AG04449 (cell line): ENCODE data around the gene DOCK3.

Experiments used
- CTCF ChIA-PET: fragments of 350-600 bp; formaldehyde crosslinking; extraction: SDS; loops from one replicate; lab custom pipeline; 2021; ENCODE audit warnings: antibody characterized with exemption; lab: Yijun Ruan, JAX
- POLR2A ChIA-PET: fragments of 400-600, 350-600 bp; formaldehyde crosslinking; extraction: SDS; loops from one replicate; lab custom pipeline; 2020; ENCODE audit warnings: antibody characterized with exemption, inconsistent platforms; lab: Yijun Ruan, JAX
- DNase-seq: peaks from one replicate; pipeline ENCODE4 v3.0.0-alpha.2; 2010; ENCODE audit warnings: low read depth, low spot score
- H3K4me3 ChIP-seq: 2 replicates; pipeline ENCODE4 v1.5.1; 2011; ENCODE audit warnings: low read depth, mild to moderate bottlenecking, control low read depth, low read length
- TF ChIP-seq, protein P1 (sequence below): IDR thresholded peaks from one replicate; pipeline ENCODE4 v1.5.1; 2011; ENCODE audit warnings: mild to moderate bottlenecking, moderate library complexity, low read length, control low read depth, inconsistent platforms; ENCODE audit not compliant: insufficient read depth; ENCODE audit errors: missing control alignments

DOCK3 gene, protein sequence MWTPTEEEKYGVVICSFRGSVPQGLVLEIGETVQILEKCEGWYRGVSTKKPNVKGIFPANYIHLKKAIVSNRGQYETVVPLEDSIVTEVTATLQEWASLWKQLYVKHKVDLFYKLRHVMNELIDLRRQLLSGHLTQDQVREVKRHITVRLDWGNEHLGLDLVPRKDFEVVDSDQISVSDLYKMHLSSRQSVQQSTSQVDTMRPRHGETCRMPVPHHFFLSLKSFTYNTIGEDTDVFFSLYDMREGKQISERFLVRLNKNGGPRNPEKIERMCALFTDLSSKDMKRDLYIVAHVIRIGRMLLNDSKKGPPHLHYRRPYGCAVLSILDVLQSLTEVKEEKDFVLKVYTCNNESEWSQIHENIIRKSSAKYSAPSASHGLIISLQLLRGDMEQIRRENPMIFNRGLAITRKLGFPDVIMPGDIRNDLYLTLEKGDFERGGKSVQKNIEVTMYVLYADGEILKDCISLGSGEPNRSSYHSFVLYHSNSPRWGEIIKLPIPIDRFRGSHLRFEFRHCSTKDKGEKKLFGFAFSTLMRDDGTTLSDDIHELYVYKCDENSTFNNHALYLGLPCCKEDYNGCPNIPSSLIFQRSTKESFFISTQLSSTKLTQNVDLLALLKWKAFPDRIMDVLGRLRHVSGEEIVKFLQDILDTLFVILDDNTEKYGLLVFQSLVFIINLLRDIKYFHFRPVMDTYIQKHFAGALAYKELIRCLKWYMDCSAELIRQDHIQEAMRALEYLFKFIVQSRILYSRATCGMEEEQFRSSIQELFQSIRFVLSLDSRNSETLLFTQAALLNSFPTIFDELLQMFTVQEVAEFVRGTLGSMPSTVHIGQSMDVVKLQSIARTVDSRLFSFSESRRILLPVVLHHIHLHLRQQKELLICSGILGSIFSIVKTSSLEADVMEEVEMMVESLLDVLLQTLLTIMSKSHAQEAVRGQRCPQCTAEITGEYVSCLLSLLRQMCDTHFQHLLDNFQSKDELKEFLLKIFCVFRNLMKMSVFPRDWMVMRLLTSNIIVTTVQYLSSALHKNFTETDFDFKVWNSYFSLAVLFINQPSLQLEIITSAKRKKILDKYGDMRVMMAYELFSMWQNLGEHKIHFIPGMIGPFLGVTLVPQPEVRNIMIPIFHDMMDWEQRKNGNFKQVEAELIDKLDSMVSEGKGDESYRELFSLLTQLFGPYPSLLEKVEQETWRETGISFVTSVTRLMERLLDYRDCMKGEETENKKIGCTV (N-terminal part only)

DNA sequence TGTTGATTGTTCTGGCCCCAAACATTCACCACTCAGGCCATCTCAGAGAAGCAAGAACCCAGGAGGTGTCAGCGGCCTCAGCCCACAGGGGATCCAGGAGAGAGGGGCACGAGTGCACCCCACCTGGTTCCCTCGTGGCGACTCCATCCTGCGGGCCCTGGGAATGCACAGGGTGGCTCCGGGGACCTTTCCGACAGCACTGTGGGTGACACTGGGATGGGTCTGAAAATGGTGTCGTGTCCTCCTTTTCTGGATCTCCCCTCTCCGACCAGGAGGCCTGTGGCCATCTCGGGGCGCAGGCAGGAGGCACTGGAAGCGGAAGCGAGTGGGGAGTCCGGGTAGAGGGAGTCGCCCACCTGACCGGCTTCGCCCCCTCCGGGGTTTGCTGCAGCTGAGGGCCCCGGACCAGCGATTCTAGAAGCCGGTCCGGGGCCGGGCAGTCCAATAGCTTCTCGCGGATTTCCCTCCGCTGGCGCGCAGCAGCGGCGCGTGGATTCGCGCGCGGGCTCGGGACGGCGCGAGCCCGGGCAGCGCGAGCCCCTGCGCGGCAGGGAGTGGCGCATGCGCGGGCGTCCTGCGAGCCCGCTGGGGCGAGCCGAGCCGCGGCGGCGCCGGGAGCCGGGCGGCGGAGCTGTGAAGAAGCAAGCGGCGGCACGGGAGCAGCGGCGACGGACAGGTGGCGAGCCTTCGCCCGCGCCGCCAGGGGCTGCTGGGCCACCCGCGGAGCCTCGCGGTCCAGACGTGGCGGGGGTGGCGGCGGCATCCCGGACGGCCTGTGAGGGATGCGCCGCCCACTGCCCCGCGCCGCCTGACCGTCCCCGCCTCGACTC is at the start of gene DOCK3:
Gene DOCK3, plus strand, starts transcription at position 579 of the 830 bp plus-strand sequence. CDS start 337 bp downstream, outside the sequence.
- TF ChIP-seq, protein P1, sequence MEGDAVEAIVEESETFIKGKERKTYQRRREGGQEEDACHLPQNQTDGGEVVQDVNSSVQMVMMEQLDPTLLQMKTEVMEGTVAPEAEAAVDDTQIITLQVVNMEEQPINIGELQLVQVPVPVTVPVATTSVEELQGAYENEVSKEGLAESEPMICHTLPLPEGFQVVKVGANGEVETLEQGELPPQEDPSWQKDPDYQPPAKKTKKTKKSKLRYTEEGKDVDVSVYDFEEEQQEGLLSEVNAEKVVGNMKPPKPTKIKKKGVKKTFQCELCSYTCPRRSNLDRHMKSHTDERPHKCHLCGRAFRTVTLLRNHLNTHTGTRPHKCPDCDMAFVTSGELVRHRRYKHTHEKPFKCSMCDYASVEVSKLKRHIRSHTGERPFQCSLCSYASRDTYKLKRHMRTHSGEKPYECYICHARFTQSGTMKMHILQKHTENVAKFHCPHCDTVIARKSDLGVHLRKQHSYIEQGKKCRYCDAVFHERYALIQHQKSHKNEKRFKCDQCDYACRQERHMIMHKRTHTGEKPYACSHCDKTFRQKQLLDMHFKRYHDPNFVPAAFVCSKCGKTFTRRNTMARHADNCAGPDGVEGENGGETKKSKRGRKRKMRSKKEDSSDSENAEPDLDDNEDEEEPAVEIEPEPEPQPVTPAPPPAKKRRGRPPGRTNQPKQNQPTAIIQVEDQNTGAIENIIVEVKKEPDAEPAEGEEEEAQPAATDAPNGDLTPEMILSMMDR = no peak
- no peak for DNase-seq
- ChIA-PET POLR2A (no interaction called here), CTCF (no interaction called here)
- H3K4me3 ChIP-seq = peak within 1 kb of the TSS; percentile 43

DNA sequence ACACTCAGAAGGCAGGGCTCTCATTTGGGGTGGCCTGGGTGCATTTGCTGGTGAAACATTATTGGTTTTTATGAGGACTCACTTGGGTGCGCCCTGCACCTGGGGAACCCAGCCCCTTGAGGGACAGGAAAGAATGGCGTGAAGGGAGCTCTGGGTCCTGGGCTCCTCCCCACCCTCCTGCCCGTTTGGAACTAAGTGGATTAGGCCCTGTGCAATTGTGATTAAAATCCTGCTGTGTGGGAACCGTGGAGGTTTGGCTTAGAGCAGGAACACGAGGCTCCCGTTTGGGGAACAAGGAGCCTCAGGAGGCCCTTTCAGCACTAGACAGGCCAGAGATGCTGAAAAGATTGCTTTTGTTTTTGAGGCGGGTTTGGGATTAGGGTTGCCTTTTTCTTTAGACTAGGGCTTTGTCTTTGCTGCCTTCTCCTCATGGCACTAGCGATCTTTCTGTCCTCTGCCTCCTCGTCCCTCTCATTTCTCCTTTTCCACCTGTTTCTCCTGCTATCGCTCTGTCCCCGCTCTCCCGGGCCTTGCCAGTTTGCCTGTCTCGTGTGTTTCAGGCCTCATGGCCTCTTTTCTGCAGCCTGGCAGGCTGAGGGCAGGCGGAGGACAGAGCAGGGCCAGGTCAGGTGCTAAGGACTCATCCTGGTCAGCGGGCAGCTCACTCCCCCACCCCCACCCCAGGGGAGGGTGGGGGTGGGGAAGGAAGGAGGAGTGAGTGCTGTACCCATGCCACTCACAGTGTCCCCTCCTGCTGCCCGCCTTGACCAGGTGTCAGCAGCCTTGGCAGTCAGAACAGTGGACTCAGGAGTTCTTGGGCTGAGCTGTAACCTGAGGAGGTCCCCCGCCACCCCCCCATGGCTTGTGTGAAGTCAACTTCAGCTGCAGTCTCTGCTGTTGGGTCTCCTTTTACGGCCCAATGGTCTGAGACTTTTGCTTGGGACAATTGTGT is 49.2 kb upstream of the DOCK3 start:
- ChIA-PET POLR2A (no interaction called here), CTCF (interaction anchor here (2.9 to 8.5 kb wide), 2 partner anchors 10 to 11 kb away, joined by 8 to 108 read pairs; partner anchors contain the start of genes CISH and MAPKAPK3)
- DNase-seq = no peak
- TF ChIP-seq, protein P1 = no peak
- no peak overlapping the region for H3K4me3 ChIP-seq

DNA sequence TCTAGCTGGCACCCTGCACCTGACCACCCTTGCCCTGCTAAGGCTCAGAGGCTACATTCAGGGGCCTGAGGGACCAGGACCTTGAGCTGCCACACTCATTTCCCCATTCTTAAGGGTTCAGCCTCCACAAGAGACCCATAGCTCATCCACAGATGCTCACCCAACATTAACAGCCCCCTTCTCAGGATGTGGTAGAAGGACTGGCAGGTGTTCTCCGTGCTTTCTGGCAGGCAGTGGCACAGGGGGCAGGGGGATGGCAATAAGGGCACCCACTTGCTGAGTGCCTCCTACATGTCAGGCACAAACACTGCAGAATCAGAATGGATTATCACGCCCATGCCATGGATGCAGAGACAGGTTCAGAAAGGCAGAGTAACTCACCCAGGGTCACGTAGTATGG is 48.3 kb upstream of the DOCK3 start:
- TF ChIP-seq, protein P1 = no peak
- ChIA-PET POLR2A (interaction anchor here (1.5 kb wide), 1 partner anchor 12 kb away, joined by 5 read pairs; no protein-coding TSS in a partner anchor), CTCF (interaction anchor here (8.5 kb wide), 1 partner anchor 10 kb away, joined by 108 read pairs; the partner anchor contains the start of genes CISH and MAPKAPK3)
- no peak overlapping the region for H3K4me3 ChIP-seq
- DNase-seq = no peak

DNA sequence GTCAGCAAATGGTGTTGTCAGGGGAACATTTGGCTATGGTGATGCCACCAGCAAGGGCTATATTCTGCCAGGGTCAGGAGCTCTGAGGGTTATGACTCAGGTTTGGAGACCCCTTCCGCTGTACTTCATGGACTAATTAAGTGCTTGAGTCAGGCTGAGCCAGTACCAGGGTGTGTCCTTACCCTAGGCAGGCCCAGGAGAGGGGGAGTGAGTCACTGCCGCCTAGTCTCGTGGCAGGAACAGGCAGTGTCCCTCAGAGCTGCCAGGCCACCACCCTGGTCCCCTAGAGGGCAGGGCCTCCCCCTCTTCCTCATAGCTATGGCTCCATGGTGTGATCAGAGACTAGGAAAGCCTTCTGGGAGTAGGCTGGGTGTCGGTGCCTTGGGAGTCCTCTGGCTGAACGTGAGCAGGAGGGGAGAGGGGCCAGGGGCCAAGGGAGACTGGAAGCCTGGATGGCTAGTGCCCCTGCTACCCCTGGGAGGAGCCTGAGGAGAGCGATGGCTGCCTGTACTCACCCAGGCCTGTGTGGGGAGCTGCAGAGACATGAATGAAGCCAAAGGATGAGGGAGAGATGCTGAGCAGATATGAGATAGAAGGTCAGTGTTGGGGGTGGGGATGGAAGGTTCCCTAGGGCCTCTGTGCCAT is 47.2 kb upstream of the DOCK3 start:
- DNase-seq = no peak
- ChIA-PET POLR2A (interaction anchor here (1.5 kb wide), 1 partner anchor 11 kb away, joined by 5 read pairs; no protein-coding TSS in a partner anchor), CTCF (interaction anchor here (0.8 to 8.5 kb wide), 9 partner anchors 11 to 762 kb away, joined by 3 to 108 read pairs (median 4); partner anchors contain the start of genes CISH and MAPKAPK3)
- no peak overlapping the region for H3K4me3 ChIP-seq
- TF ChIP-seq, protein P1 = peak; percentile 55
